ENCODE results near the gene OR51B5.
"Not testable (repeated sequence)": the region's sequence is repeated elsewhere in the genome, so short reads cannot be mapped to it uniquely, and the experiment has no call there.

The OR51B5 gene

DNA sequence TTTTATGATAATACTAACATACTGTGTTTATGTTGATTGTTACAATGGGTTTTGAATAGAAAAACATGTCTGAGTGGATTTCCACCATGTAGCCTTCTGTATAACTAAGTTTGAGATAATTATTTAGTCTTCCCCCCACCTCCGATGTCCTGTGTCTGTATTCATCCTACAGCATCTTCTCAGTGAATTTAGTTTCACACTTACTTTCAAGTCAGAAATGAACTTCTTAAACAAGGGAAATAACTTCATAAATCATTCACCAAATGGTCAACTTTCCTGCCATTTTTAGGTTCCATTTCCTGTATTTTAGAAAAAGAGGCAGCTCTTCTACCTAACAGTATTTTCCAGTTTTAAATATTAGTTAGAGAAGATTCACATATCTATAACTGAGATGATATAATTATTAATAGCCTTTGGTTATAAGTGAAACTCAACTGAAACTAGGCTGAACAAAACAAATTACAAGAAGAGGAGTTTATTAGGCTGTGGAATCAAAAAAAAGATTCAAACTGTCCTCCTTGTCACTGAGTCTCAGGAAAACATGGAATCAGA is 3.5 kb downstream of the OR51B5 start:
- FAIRE-seq (no peak), DNase-seq (ENCODE audit: insufficient read length, low spot score) (no peak)
- TF ChIP-seq POLR2A (IDR thresholded peaks at IDR 0.05; ENCODE audit: low read depth, low read length) (no peak), PAX5 (IDR thresholded peaks at IDR 0.05; ENCODE audit: insufficient read depth, low read length, severe bottlenecking) (no peak), TAF1 (IDR thresholded peaks at IDR 0.05; ENCODE audit: low read depth, low read length) (no peak), POLR2AphosphoS5 (IDR thresholded peaks at IDR 0.05; ENCODE audit: low read depth, low read length) (no peak), POU2F2 (IDR thresholded peaks at IDR 0.05; ENCODE audit: low read depth, low read length) (no peak)

DNA sequence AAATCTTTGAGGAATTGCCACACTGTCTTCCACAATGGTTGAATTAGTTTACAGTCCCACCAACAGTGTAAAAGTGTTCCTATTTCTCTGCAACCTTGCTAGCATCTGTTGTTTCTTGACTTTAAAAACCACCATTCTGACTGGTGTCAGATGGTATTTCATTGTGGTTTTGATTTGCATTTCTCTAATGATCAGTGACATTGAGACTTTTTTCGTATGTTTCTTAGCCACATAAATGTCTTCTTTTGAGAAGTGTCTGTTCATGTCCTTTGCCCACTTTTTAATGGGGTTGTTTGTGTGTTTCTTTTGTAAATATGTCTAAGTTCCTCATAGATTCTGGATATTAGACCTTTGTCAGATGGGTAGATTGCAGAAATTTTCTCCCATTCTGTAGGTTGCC is 6.1 kb downstream of the OR51B5 start:
- DNase-seq (ENCODE audit: insufficient read length, low spot score); FAIRE-seq: not testable (repeated sequence)

DNA sequence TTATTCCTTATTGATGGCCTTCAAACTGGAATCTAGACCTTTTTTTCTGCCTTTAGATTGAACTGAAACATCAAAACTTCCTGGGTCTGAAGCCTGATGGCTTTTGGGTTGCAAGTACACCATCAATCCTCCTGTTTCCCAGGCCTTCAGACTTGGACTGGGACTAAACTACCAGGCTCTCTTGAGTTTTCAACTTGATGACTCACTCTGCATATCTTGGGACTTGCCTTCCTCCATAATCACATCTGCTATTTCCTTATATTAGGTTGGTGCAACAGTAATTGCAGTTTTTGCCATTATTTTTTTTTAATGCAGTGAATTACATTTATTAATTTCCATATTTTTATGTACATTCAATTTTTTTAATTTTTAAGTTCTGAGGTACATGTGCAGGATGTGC is 7.0 kb downstream of the OR51B5 start:
- DNase-seq (ENCODE audit: insufficient read length, low spot score) (no peak), FAIRE-seq (no peak)

DNA sequence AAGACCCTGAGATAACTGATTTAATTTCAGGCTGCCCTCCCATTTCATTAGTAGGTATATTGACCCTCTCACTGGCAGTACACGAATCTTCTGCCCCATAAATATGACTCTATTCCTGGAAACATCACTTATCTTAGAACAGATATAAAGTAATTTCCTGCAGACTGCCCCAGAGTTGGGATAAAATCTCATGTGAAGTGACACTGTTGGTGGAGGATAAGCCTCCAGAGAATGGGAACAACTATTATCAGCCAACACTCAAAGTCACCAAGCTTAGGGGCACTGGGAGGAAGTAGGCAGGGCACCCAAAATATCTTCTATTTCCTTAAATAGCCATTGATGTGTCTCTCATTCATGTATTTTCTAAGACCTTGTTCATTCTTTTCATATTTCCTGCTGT is 8.2 kb downstream of the OR51B5 start:
- DNase-seq (ENCODE audit: insufficient read length, low spot score) (no peak), FAIRE-seq (no peak)
- TF ChIP-seq TAF1 (IDR thresholded peaks at IDR 0.05; ENCODE audit: low read depth, low read length) (no peak), SPI1 (IDR thresholded peaks at IDR 0.05; ENCODE audit: low read depth, low read length) (no peak), POU2F2 (IDR thresholded peaks at IDR 0.05; ENCODE audit: low read depth, low read length) (no peak), POLR2A (IDR thresholded peaks at IDR 0.05; ENCODE audit: low read depth, low read length) (no peak), PAX5 (IDR thresholded peaks at IDR 0.05; ENCODE audit: insufficient read depth, low read length, severe bottlenecking) (no peak), POLR2AphosphoS5 (IDR thresholded peaks at IDR 0.05; ENCODE audit: low read depth, low read length) (no peak)

More for the DNA sequence above, 7.0 kb downstream of the OR51B5 start:
- TF ChIP-seq PAX5 (IDR thresholded peaks at IDR 0.05; ENCODE audit: insufficient read depth, low read length, severe bottlenecking) (no peak), POU2F2 (IDR thresholded peaks at IDR 0.05; ENCODE audit: low read depth, low read length) (no peak), POLR2AphosphoS5 (IDR thresholded peaks at IDR 0.05; ENCODE audit: low read depth, low read length) (no peak), TAF1 (IDR thresholded peaks at IDR 0.05; ENCODE audit: low read depth, low read length) (no peak), POLR2A (IDR thresholded peaks at IDR 0.05; ENCODE audit: low read depth, low read length) (no peak), SPI1 (IDR thresholded peaks at IDR 0.05; ENCODE audit: low read depth, low read length) (no peak)

DNA sequence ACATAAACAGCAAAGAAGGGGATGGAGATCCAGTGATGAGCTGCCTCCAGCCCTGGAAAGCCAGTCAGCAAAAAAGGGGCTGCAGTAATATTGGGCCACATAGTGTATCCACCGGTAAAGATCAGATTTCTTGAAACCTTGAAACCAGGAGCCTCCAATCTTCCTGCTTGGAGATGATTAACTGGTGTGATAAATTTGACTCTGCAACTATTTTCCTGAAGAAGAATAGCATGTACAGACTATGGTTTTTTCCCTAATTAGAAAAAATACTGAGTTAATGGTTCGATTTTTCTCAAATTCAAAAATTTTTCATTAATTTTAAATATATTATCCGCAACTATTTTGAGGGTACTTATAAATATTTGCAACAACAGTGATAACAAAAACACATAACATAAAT is 19.1 kb downstream of the OR51B5 start, which contains the start of gene OR51B2:
TSS of gene OR51B2 (minus strand) at position 101 of the 400 bp plus-strand sequence. CDS start at position 101, 0 bp downstream.
- DNase-seq (ENCODE audit: insufficient read length, low spot score), result no peak
- TF ChIP-seq SPI1 (IDR thresholded peaks at IDR 0.05; ENCODE audit: low read depth, low read length) (no peak), TAF1 (IDR thresholded peaks at IDR 0.05; ENCODE audit: low read depth, low read length) (no peak), POU2F2 (IDR thresholded peaks at IDR 0.05; ENCODE audit: low read depth, low read length) (no peak), POLR2A (IDR thresholded peaks at IDR 0.05; ENCODE audit: low read depth, low read length) (no peak), POLR2AphosphoS5 (IDR thresholded peaks at IDR 0.05; ENCODE audit: low read depth, low read length) (no peak), PAX5 (IDR thresholded peaks at IDR 0.05; ENCODE audit: insufficient read depth, low read length, severe bottlenecking) (no peak)
- no peak for FAIRE-seq

DNA sequence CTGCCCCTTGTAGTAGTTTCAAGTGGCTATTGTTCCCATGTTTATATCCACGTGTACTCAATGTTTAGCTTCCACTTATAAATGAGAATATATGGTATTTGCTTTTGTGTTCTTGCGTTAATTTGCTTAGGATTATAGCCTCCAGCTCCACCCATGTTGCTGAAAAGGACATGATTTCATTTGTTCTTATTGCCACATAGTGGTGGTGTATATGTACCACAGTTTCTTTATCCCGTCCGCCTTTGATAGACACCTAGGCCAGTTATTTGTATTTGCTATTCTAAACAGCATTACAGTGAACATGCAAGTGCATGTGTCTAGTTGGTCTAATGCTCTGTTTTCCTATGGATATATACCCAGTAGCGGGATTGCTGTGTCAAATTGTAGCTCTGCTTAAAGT is 26.0 kb downstream of the OR51B5 start:
- TF ChIP-seq POU2F2 (IDR thresholded peaks at IDR 0.05; ENCODE audit: low read depth, low read length), result no peak
- TF ChIP-seq PAX5 (IDR thresholded peaks at IDR 0.05; ENCODE audit: insufficient read depth, low read length, severe bottlenecking), result no peak
- TF ChIP-seq TAF1 (IDR thresholded peaks at IDR 0.05; ENCODE audit: low read depth, low read length), result no peak
- no peak for TF ChIP-seq SPI1 (IDR thresholded peaks at IDR 0.05; ENCODE audit: low read depth, low read length)
- no peak for TF ChIP-seq POLR2A (IDR thresholded peaks at IDR 0.05; ENCODE audit: low read depth, low read length)
- FAIRE-seq, result no peak

DNA sequence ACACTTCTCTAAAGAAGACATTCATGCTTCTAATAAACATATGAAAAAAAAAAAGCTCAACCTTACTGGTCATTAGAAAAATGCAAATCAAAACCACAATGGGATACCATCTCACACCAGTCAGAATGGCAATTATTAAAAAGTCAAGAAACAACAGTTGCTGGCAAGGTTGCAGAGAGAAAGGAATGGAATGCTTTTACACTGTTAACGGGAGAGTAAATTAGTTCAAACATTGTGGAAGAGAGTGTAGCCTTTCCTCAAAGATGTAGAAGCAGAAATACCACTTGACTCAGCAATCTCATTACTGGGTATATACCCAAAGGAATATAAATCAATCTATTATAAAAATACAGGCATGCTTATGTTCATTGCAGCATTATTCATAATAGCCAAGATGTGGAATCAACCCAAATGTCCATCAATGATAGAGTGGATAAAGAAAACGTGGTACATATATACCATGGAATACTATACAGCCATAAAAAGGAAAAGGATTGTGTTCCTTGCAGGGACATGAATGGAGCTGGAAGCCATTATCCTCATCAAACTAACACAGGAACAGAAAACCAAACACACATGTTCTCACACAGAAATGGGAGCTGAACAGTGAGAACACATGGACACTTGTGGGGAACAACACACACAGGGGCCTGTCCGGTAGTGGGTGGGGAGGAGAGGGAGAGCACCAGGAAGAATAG is 29.8 kb downstream of the OR51B5 start:
- FAIRE-seq; DNase-seq (ENCODE audit: insufficient read length, low spot score): not testable (repeated sequence)

More for the DNA sequence above, 26.0 kb downstream of the OR51B5 start:
- no peak for DNase-seq (ENCODE audit: insufficient read length, low spot score)

DNA sequence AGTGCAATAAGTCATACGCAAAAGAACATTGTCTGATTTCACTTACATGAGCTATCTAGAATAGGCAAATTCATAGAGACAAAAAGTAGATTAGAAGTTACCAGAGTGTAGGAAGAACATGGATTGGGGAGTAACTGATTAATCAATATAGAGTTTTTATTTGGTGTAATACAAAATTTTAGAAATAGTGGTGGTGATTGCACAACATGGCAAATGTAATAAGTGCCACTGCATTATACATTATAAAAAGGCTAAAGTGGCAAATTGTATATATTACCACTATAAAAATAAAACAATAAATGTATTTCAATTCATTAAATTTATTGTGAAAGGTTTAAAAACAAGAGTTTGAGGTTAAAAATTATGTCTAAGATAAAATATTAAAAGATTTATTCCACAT is 32.9 kb downstream of the OR51B5 start:
- FAIRE-seq (no peak), DNase-seq (ENCODE audit: insufficient read length, low spot score) (no peak)
- TF ChIP-seq PAX5 (IDR thresholded peaks at IDR 0.05; ENCODE audit: insufficient read depth, low read length, severe bottlenecking) (no peak), TAF1 (IDR thresholded peaks at IDR 0.05; ENCODE audit: low read depth, low read length) (no peak), POLR2AphosphoS5 (IDR thresholded peaks at IDR 0.05; ENCODE audit: low read depth, low read length) (no peak), POU2F2 (IDR thresholded peaks at IDR 0.05; ENCODE audit: low read depth, low read length) (no peak), POLR2A (IDR thresholded peaks at IDR 0.05; ENCODE audit: low read depth, low read length) (no peak), SPI1 (IDR thresholded peaks at IDR 0.05; ENCODE audit: low read depth, low read length) (no peak)

DNA sequence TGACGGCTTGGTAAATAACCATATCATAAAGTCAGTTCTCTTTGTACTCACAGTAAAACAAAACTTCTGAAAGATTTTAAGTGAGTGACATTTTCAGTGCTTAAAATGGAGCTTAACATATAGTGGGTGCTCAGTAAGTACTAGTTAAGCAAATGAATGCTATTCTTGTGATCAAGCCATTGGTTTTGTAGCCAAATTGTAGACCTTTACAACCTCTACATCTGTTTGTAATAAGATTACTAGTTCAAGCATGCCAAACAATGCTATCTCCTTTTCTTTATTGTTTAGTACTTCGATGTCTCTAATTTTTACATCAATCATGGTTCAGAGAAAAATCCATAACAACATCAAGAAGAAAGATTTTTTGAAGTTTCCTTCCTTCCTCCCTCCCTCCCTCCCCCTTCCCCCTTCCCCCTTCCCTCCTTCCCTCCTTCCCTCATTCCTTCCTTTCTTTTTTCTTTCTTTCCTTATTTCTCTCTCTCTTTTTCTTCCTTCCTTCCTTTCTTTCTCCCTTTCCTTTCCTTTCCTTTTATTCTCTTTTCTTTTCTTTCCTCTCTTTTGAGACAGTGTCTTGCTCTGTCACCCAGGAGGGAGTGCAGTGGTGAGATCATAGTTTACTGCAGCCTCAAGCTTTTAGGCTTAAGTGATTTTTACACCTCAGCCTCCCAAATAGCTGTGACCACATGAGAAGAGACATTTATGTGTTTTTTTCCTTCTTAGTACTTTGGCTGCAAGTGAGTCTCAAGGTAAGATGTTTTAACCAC is 35.9 kb downstream of the OR51B5 start:
- no peak for FAIRE-seq
- DNase-seq (ENCODE audit: insufficient read length, low spot score), result no peak
- TF ChIP-seq POLR2AphosphoS5 (IDR thresholded peaks at IDR 0.05; ENCODE audit: low read depth, low read length) (no peak), POLR2A (IDR thresholded peaks at IDR 0.05; ENCODE audit: low read depth, low read length) (no peak), POU2F2 (IDR thresholded peaks at IDR 0.05; ENCODE audit: low read depth, low read length) (no peak), TAF1 (IDR thresholded peaks at IDR 0.05; ENCODE audit: low read depth, low read length) (no peak), PAX5 (IDR thresholded peaks at IDR 0.05; ENCODE audit: insufficient read depth, low read length, severe bottlenecking) (no peak)

DNA sequence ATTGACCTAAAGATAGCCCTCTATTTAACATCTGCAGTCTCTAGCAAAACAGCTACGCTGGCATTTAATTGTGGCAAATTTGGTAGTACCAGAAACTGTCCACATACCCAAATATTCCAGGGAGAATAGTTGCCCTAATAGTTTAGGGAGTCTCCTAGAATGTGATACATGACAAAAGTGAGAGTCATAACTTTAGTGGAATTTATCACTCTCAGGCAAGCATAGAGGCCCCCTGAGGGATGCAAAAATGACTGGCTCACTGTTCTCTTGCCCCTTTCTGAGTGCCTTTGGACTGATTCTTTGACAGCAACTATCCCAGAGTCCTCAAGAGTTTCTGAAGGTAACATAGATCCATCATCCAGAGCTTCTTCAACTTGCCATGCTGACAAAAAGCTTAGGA is 39.3 kb downstream of the OR51B5 start:
- TF ChIP-seq SPI1 (IDR thresholded peaks at IDR 0.05; ENCODE audit: low read depth, low read length) (no peak), POLR2AphosphoS5 (IDR thresholded peaks at IDR 0.05; ENCODE audit: low read depth, low read length) (no peak), POU2F2 (IDR thresholded peaks at IDR 0.05; ENCODE audit: low read depth, low read length) (no peak), PAX5 (IDR thresholded peaks at IDR 0.05; ENCODE audit: insufficient read depth, low read length, severe bottlenecking) (no peak), TAF1 (IDR thresholded peaks at IDR 0.05; ENCODE audit: low read depth, low read length) (no peak), POLR2A (IDR thresholded peaks at IDR 0.05; ENCODE audit: low read depth, low read length) (no peak)
- DNase-seq (ENCODE audit: insufficient read length, low spot score) (no peak), FAIRE-seq (no peak)

Measured in GM12891 (cell line).